GM19397 (cell line): Measurements from ENCODE around the gene MBTPS2.
"Not testable (repeated sequence)": the region's sequence is repeated elsewhere in the genome, so short reads cannot be mapped to it uniquely, and the experiment has no call there.

ENCODE experiments used
- ATAC-seq: cut with Tn5 transposase; IDR thresholded peaks from one replicate; pipeline ENCODE4 v1.9.1; 2021; ENCODE audit warnings: mild to moderate bottlenecking, moderate library complexity; ENCODE audit not compliant: unreplicated experiment

Gene MBTPS2

DNA sequence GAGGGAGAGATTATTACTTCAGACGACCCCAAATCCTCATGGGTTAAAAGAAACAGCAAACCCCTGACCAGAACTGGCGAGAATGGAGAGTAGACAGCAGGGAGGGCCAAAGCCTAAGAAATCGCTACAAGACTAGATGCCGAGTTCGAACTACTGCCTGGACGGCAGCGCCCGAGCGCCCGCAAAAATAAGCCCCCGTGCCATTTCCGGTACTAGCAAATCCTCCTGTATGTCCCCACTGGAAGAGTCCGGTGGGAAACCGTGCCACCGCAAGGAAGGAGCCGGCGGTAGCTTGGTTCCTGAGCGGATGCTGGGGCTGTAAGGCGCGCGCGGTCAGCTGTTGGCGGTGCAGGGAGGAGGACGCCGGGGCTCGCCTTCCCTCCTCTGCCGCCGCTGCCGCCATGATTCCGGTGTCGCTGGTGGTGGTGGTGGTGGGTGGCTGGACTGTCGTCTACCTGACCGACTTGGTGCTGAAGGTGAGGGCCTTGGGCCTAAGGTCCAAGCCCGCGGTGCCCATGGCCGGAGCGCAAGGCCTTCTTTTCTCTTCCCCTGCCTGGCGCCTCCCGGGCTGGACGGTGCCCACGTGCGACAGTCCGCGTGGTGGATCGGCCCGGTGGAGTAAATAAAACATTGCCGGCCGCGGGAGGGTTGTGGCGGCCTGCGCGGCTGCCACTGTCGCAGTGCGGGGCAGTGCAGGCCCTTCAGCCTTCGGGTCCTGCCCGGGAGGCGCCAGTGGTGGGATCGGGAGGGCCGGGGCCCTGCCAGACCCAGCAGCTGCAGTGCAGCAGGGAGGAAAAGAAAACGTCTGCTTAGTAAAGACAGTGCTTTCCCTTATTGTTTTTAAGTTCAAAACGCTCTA, at the start of gene MBTPS2:
MBTPS2 (plus strand) TSS at position 284 of the 859 bp plus-strand sequence; CDS start at position 402, 118 bp downstream.
- peak; percentile 85 for ATAC-seq

DNA sequence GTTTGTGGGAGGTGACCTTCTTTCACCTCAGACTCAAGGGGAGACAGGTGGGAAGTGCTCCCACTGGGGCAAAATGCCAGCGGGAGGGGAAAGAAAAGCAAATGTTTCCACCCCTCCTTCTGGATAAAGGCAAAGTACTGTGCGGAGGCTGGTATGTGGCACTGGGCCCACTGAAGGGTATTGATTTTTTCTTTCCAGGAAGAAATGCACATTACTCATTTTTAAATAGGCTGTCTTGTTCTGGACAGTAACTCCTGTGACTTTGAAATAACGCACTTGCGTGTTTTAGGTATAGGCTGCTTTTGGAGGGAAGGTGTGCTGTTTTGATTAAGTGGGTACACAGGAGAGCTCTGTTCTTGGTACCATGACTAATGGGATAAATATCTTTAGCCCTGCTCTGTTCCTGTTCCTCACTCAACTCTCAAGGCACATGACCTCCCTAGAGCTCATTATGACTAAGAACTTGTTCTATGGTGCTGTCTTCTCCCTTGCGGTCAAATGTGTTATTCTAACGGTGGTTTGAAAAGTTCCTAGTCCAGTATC, 40.7 kb upstream of the MBTPS2 start:
- no peak for ATAC-seq

DNA sequence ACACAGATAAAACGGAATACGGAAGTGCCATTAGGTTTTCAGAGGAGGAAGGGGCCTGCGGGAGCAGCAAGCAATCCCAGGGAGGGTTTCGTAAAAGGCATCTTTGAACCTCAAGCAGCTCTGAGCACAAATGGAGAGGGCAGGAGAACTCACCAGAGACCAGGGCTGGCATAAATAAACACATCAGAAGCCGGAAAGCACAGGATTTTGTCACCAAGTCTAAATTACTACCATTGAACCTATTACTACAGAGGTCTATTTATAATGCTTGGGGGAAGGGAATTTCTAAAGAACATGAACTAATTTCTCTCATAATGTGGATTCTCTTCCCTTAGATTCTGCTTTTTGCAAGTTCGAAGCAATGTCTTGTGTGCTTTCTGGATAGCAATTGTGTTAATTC, 39.6 kb upstream of the MBTPS2 start:
- ATAC-seq: no peak

DNA sequence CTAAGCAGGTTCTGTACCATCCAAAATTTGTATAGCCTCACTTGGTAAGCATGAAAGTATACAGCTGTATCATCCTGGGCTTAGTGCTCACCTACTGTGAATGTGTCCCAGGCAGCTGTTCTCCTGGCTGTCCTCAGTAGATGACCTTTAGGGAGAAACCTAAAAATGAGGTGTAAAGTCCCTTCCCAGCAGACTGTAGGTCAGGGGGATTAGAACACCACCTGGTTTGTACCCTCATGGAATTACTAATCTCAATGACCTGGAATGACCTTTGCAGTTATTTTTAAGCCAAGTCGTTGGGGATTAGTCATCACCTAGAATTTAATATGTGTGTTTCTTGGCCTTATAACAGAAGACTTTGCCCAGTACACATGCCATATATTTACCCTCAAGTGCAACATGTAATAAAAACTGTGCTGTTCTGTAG, 39.1 kb upstream of the MBTPS2 start:
- ATAC-seq: no peak

DNA sequence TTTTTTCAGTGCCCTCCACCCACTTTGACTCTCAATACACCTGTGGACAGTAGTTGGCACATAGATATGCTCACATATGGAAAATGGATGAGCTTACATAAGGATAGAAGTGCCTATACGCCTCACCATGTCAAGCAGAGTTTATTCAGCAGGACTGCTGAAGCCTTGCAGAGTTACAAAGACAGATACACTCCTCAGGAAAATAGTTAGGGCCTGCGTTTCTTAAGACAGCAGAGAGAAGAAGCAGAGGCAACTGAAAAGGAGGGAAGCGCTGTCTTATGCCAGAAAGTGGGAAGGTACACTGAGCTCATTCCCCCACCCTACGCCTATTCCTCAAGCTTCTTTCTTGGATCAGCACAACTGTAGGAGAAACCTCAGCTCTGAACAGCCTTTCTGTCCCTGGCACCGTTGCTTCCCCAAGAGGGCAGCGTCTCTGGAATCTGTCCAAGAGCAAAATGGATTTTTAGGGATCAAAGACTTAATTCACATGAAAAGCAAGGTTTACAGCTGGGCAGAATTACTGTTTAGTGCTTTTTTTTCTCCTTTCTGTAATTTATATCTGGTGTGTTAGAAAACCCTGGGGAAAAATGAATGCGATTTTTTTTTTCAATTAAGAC, 37.3 kb upstream of the MBTPS2 start:
- no peak for ATAC-seq

DNA sequence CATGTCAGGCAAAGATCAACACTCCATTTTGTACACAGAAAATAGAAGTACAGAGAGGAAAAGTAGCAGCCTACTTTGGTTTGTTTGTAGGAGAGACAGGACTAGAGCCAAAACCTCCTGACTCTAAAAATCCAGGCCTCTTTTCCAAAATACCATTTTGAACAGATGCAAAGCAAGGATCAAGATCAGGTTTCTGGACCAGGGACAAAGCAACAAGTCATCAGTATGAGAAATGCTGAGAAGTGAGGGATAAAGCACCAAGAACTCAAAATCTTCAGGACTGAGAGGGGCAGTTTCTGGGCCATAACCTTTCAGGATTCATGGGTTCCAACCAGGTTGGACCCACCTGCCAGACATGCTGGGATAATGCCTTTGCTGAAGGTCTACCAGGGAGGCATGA, 36.6 kb upstream of the MBTPS2 start:
- no peak for ATAC-seq

DNA sequence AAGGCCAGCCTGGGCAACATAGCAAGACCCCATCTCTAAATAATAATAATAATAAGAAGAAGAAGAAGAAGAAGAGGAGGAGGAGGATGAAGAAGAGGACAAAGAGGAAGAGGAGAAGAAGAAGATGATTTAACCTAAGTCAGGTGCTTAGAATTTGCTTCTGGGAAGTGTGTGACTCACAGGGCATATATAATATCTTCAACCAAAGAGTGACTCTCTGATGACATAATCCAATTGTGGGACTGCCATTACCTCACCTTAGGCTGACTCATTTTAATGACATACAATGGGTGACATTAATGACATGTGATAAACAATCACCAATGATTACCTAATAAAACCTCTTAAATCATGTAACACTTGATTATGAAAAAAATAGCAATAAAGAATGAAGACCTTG, 32.7 kb upstream of the MBTPS2 start:
- no peak for ATAC-seq

DNA sequence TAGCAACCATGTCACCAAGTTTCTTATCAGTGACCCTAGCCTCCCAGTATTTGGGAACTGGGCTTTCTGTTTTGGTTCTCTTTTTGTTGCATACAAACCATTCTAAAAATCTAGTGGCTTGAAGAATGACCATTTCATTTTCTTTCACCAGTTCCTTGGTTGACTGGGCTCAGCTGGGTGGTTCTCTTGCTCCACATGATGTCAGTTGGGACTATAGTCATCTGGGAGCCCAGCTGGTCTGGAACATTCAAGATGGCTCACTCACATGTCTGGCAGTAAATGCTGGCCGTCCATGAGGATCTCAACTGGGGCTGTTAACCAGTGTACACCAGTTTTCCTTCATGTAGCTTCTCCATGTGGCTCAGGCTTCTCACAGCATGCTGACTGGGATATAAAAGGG, 27.6 kb upstream of the MBTPS2 start:
- ATAC-seq: no peak

DNA sequence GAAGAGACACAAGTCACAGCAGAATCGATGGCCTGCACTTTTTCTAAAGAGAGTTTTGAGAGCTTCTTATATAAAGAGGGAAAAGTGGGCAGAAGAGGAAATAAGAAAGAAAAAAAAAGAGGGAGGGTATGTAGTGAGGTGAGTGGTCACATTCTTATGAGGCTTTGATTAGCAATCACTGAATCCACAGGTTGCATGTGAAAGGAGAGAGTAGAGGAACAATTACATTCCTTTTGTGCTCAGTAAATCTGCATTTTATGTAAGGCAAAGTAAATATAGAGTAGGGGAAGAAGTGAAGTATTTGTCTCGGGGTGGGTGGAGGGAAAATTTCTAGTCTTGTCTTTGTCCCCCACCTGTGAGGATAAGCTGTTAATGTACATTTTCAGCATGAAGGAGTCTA, 26.8 kb upstream of the MBTPS2 start:
- ATAC-seq: no peak

DNA sequence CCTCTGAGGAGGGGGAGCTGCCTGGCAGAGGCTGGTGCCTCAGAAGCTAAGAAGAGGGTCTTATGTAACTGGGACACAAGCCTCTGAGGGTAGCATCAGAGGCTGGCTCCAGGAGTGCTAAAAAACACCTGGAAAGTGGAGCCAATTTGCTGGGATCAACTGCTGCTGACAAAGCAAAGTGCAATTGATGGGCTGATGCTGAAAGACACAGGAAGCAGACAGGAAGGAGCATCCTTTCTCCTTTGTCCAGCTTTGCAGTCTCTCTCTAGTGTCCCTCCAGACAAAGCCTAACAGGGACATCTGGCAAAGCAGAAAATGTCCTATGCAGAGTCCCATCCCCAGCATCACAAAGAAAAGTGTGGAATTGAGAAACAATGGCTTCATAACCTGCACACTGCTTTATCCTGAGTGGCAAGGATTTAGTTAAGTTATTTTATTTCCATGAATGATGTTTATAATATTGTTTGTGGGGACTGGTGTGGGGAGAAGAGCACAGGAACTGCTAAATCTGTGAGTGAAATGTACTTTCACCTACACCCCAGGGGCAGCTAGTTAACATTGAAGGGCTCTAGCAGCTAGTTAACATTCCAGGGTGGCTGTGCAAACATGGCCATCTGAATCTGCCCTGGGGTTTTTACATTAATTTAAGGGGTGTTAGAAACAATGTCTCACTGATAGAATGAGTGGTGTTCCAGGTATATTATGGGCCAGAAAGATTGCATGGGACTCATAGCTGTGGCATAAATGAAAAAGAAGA, 25.6 kb upstream of the MBTPS2 start:
- ATAC-seq: no peak

DNA sequence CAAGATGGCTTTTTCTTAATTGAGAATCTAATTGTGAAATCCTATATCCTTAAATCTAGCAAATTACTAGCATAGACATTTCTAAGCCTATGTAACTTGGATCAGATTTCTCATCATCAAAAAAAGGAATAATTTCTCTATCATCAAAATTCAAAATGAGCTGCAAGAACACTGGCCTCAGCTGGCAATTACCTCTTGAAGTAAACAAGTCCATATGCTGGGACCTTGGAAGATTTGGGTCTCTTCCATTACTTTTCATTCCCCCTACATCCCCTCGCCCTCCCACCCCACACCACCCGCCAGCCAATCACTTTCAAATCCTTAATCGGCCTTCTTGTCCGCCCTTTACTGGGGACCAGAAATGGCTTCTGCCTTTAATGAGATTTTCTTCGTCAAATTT, 23.3 kb upstream of the MBTPS2 start:
- no peak for ATAC-seq

DNA sequence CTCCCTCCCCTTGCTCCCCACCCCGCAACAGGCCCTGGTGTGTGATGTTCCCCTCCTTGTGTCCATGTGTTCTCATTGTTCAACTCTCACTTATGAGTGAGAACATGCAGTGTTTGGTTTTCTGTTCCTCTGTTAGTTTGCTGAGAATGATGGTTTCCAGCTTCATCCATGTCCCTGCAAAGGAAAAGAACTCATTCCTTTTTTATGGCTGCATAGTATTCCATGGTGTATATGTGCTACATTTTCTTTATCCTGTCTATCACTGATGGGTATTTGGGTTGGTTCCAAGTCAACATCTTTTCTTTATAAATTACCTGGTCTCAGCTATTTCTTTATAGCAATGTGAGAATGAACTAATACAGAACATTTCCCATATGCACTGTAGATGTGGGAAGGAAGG, 19.2 kb upstream of the MBTPS2 start:
- ATAC-seq: not testable (repeated sequence)

DNA sequence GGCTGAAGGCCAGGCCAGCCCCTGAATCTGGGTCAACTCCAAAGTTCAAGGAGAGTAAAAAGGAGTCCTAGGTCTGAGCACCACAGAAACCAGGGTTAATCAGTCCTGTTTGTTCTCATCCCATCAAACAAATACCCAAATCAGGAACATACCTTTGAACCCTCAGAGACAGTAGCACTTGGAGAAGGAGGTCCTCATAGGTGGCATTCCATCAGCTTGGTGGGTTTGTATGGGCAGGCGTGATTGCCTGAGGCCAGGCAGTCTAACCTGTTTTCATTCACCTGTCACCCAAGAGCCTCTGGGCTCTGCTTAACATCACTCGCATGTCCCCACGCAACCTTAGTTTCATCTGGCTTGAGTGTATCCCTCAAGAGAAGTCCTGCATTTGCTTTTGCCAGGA, 17.5 kb upstream of the MBTPS2 start:
- no peak for ATAC-seq

DNA sequence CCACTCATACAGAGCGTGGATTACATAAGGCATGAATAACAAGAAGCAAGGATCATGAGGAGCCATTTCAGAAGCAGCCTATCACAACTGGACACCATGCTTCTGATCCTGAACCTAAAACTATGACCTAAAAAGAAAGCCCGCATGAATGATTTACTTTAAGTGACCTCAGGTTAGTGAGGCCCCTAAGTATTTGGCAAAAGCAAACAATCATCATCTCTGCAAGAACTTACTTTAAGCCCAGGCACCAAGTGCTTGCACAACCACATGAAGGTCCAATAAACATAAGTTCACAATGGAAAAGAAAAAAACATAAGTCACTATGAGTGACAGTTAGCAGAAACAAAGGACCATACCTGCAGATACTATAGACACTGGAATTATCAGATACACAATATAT, 7.9 kb upstream of the MBTPS2 start:
- ATAC-seq: no peak

DNA sequence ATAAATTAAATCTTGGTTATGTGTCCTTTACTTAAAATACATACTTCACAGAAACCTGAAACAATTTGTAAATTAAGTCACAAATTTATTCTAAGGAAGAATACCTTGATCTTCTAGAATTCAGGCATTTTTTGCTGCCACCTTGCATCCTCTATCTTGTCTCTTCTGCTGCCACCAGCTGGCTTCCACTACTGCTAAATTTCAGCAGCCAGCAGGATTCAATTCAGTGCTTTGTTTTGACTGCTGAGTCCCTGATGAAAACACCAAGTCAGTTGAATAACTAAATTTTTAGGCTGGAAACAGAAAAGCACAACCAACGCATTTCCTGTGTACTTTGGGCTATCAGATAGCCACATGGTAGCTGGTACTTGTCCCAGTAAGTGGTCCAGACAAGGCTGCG, 2.4 kb upstream of the MBTPS2 start:
- no peak for ATAC-seq

DNA sequence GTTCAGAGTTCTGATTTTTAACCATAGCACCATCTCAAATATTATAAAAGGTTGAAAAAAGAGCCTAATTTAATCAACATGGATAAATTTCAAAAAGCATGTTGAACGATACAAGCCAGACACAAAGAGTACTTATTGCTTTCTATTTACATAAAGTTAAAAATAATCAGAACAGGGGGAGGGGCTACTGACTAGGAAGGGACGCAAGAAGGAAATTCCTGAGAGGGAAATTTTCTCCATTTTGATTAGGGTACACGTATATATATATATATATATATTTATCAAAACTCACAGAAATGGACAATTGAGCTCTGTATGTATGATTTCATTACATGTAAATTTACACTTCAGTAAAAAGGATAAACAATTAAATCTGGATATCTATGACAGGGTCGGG, 482 bp upstream of the MBTPS2 start:
- ATAC-seq: no peak

DNA sequence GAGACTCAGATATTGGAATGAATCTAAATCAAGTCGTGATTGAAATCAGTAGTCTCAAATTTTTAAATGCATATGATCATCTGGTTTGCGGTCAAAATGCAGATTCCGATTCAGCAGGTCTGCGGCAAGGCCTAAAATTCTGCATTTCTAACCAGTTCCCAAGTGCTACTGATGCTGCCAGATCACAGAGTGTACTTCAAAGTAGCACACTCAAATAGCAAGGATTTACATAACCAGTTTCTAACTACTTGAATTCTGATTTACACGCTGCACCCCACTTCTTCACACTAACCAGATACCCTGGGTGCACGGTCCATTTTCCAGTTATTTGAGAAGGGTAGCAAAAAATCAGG, 752 bp downstream of the MBTPS2 start:
- peak; percentile 11 for ATAC-seq

DNA sequence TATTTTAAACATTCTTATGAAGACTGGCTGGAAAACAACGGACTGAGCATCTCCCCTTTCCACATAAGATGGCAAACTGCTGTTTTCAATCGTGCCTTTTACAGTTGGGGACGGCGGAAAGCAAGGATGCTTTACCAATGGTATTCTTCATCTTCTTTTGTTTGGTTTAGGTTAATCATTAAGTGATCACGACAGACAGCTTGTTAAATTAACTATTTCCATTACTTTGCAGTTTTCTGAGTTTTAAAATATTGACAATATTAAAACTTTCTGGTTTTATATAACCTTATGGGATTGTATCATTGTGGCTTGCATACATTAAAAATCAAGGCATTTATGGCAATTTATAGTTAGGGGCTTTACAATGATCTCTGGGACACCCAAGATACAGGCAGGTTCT, 3.8 kb downstream of the MBTPS2 start:
- ATAC-seq: no peak

DNA sequence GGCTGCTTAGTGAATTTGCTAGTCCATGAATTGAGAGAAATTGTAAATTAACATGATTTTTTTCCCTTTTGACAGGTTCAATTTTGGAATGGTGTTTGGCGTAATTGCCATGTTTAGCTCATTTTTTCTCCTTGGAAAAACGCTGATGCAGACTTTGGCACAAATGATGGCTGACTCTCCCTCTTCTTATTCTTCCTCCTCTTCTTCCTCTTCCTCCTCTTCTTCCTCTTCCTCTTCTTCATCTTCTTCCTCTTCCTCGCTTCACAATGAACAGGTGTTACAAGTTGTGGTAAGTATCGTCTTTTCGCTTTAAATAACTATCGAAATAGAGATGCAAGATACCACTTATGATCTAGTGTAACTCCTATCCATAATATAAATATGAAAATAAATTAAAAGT, 5.7 kb downstream of the MBTPS2 start:
- ATAC-seq: no peak

DNA sequence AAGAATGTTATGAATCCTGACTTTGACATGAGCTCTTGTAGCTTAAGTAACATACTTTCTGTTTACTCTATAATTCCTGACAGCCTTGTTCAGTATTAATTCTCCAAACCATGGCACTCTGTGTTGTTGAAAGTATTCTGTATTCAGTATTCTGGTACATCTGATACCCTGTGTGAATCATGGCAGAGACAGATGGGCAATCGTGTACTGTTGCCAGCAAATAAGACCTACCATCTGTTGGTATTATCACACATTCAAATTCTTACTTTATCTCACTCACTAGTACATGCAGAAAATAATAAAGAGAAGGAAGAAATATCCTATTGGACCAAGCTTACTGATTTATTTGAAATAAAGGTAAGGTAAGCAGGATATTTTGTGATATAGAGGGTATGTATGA, 7.9 kb downstream of the MBTPS2 start:
- ATAC-seq: no peak

DNA sequence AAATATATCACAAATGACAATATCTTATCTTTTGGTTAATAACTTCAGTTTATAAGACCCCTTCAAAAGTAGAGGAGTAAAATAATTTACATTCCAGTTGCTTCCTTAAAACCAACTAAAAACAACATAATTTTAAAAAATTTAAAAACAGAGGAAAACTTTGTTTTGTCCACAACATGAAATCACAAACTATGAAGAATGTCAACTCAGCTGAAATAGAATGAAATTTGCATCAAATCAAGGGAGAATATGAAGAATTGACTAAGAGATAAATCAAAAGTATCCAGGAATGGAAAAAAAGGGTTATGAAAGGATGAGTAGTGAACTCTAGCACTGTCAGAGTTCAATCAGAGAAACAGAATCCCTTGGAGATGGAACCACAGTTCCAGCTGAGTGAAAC, 14.2 kb downstream of the MBTPS2 start:
- no peak for ATAC-seq
